Astrocyte of the spinal cord (primary cell): ENCODE results near the gene TSPAN9.

ENCODE experiments used
- DNase-seq: peaks from one replicate; pipeline ENCODE4 v3.0.0; 2011; ENCODE audit warnings: low read depth, low spot score
- H3K4me3 ChIP-seq: 2 replicates; pipeline ENCODE4 v1.5.1; 2011; ENCODE audit warnings: low read depth, mild to moderate bottlenecking, low read length, moderate library complexity
- CTCF ChIP-seq: IDR thresholded peaks from 2 replicates; pipeline ENCODE4 v1.5.1; 2012; ENCODE audit warnings: low read depth, mild to moderate bottlenecking, low read length, inconsistent platforms
- in situ Hi-C: cut with HindIII; loops from 2 replicates; pipeline ENCODE4 v1.10.0; 2017; ENCODE audit warnings: low sequenced_read_pairs

TSPAN9 gene

GRCh38 chr12:3189282-3189681 is 112.1 kb downstream of the TSPAN9 start:
- in situ Hi-C loops: no loop called here
- H3K4me3 ChIP-seq: no peak overlapping the region
- TF ChIP-seq CTCF: no peak
- DNase-seq: no peak

GRCh38 chr12:3190101-3190500 is 112.9 kb downstream of the TSPAN9 start:
- TF ChIP-seq CTCF: no peak
- no peak overlapping the region for H3K4me3 ChIP-seq
- no peak for DNase-seq
- in situ Hi-C loops: no loop called here

GRCh38 chr12:3191450-3191849 is 114.3 kb downstream of the TSPAN9 start:
- DNase-seq: no peak
- no peak for TF ChIP-seq CTCF
- H3K4me3 ChIP-seq: no peak overlapping the region
- in situ Hi-C loops: no loop called here

GRCh38 chr12:3192221-3192620 is 115.0 kb downstream of the TSPAN9 start:
- H3K4me3 ChIP-seq: no peak overlapping the region
- in situ Hi-C loops: no loop called here
- DNase-seq: no peak
- TF ChIP-seq CTCF: no peak

GRCh38 chr12:3193131-3193530 is 116.0 kb downstream of the TSPAN9 start:
- no peak for TF ChIP-seq CTCF
- DNase-seq: no peak
- in situ Hi-C loops: no loop called here
- H3K4me3 ChIP-seq: no peak overlapping the region

- in situ Hi-C loops: no loop called here
- TF ChIP-seq CTCF: no peak
- no peak overlapping the region for H3K4me3 ChIP-seq
- no peak for DNase-seq
These were observed 116.6 kb downstream of the TSPAN9 start for GRCh38 chr12:3193755-3194154.

- no peak for DNase-seq
- in situ Hi-C loops: no loop called here
- TF ChIP-seq CTCF: no peak
- H3K4me3 ChIP-seq: no peak overlapping the region
These were observed 118.2 kb downstream of the TSPAN9 start for GRCh38 chr12:3195337-3195736.
